Measurements from ENCODE around the gene FHAD1.

The FHAD1 gene

DNA sequence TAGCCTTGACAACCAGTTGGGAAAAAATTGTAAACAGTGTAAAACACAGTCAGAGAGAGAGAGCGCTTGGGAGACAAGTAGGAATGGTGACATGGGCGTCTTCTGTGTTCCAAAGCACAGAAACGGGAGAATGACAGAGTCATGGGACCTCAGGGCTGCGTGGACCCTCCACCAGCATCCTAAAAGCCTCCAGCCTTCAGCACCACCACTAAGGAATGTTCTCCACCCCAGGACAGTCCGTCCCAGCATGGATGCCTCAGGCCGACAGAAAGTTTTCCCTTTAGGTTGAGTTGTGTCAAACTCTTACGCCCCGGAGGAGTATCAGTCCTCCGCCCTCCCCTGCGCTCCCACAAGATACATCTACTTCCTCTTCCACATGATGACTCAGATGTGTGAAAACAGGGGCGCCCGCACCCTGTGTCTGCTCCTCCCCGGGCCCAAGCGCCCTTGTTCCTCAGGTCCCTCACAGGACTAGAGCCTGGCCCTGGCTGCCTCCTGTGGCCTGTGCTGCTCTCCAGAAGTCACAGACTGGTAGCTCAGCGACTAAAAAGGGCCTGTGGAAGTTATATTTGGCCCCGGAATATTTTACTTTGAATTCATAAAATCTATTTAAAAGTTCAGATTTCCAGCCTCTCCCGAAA lies 98.8 kb downstream of the FHAD1 start:
- H3K36me3 ChIP-seq (ENCODE audit: insufficient read depth, low read length): no peaks in the 10 kb centered on the region
- TF ChIP-seq, protein P1, sequence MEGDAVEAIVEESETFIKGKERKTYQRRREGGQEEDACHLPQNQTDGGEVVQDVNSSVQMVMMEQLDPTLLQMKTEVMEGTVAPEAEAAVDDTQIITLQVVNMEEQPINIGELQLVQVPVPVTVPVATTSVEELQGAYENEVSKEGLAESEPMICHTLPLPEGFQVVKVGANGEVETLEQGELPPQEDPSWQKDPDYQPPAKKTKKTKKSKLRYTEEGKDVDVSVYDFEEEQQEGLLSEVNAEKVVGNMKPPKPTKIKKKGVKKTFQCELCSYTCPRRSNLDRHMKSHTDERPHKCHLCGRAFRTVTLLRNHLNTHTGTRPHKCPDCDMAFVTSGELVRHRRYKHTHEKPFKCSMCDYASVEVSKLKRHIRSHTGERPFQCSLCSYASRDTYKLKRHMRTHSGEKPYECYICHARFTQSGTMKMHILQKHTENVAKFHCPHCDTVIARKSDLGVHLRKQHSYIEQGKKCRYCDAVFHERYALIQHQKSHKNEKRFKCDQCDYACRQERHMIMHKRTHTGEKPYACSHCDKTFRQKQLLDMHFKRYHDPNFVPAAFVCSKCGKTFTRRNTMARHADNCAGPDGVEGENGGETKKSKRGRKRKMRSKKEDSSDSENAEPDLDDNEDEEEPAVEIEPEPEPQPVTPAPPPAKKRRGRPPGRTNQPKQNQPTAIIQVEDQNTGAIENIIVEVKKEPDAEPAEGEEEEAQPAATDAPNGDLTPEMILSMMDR (IDR thresholded peaks at IDR 0.05; ENCODE audit: low read length): no peak
- no peaks in the 10 kb centered on the region for H3K9me2 ChIP-seq (ENCODE audit: low read depth, low read length)
- H3K4me2 ChIP-seq (ENCODE audit: low read length): no peak overlapping the region
- no peak overlapping the region for H3K27ac ChIP-seq (ENCODE audit: low read depth, low read length, poor library complexity, severe bottlenecking)
- H3K4me1 ChIP-seq (ENCODE audit: insufficient read depth, low read length, severe bottlenecking): no peaks in the 10 kb centered on the region
- H3K27me3 ChIP-seq (ENCODE audit: insufficient read depth, low read length): peaks cover 13% of the 10 kb centered on the region
- no peaks in the 10 kb centered on the region for H3F3A ChIP-seq (ENCODE audit: insufficient read depth, low read length)
- H3K9ac ChIP-seq (ENCODE audit: low read length): no peak overlapping the region
- H4K20me1 ChIP-seq (ENCODE audit: insufficient read depth, low read length): no peaks in the 10 kb centered on the region
- no peak overlapping the region for H2AFZ ChIP-seq (ENCODE audit: low read length)
- H3K9me3 ChIP-seq (ENCODE audit: low read length): no peaks in the 10 kb centered on the region
- no peak overlapping the region for H3K4me3 ChIP-seq (ENCODE audit: low read depth, low read length, poor library complexity, severe bottlenecking)
- H3K79me2 ChIP-seq (ENCODE audit: insufficient read depth, low read length): no peaks in the 10 kb centered on the region

DNA sequence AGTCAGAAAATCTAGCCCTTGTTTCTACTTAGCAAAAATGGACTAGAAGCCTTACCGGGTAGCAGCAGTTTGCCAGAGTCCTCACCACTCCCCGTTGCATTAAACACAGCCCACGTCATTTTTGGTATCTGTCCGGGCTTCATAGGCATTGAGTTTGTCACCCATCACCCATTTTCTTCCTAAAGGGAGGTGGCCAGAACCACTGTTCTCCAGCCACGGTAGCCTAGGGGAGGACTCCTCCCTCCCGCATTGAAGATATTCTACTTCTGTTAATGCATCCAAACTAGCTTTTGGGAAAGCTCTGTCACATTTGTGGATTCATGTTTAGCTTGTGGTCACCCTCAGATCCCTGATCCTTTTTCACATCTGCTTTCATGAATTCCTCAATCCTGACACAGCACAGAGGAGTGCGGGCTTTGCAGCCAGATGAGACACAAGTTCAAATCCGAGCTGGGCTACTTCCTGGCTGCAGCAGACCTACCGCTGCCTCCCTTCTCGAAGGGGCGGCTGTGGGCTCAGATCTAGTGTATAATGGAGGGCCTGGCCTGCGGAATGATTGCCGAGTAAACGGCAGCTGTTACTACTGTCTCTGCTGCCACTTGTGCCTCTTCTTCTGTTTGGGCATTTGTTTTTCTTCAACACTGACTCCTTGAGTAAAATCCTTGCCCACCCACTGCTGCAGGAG lies 99.5 kb downstream of the FHAD1 start:
- no peaks in the 10 kb centered on the region for H4K20me1 ChIP-seq (ENCODE audit: insufficient read depth, low read length)
- H3K79me2 ChIP-seq (ENCODE audit: insufficient read depth, low read length): no peaks in the 10 kb centered on the region
- no peak overlapping the region for H2AFZ ChIP-seq (ENCODE audit: low read length)
- H3K4me3 ChIP-seq (ENCODE audit: low read depth, low read length, poor library complexity, severe bottlenecking): no peak overlapping the region
- H3K27me3 ChIP-seq (ENCODE audit: insufficient read depth, low read length): peaks cover 11% of the 10 kb centered on the region
- no peaks in the 10 kb centered on the region for H3K4me1 ChIP-seq (ENCODE audit: insufficient read depth, low read length, severe bottlenecking)
- H3K9me2 ChIP-seq (ENCODE audit: low read depth, low read length): no peaks in the 10 kb centered on the region
- no peaks in the 10 kb centered on the region for H3K36me3 ChIP-seq (ENCODE audit: insufficient read depth, low read length)
- H3K9ac ChIP-seq (ENCODE audit: low read length): no peak overlapping the region
- H3K9me3 ChIP-seq (ENCODE audit: low read length): no peaks in the 10 kb centered on the region
- H3K27ac ChIP-seq (ENCODE audit: low read depth, low read length, poor library complexity, severe bottlenecking): no peak overlapping the region
- H3K4me2 ChIP-seq (ENCODE audit: low read length): no peak overlapping the region
- no peaks in the 10 kb centered on the region for H3F3A ChIP-seq (ENCODE audit: insufficient read depth, low read length)
- TF ChIP-seq, protein P1 (IDR thresholded peaks at IDR 0.05; ENCODE audit: low read length): no peak
- TF ChIP-seq EZH2 (IDR thresholded peaks at IDR 0.05; ENCODE audit: borderline replicate concordance, low read length): no peak

- Histone ChIP-seq H3K9me2 (ENCODE audit: low read depth, low read length) (no peaks in the 10 kb centered on the region), H3K4me1 (ENCODE audit: insufficient read depth, low read length, severe bottlenecking) (no peaks in the 10 kb centered on the region), H3K27ac (ENCODE audit: low read depth, low read length, poor library complexity, severe bottlenecking) (no peak overlapping the region), H3K36me3 (ENCODE audit: insufficient read depth, low read length) (no peaks in the 10 kb centered on the region), H3K4me3 (ENCODE audit: low read depth, low read length, poor library complexity, severe bottlenecking) (no peak overlapping the region), H3K27me3 (ENCODE audit: insufficient read depth, low read length) (peaks cover 8% of the 10 kb centered on the region), H3K4me2 (ENCODE audit: low read length) (no peak overlapping the region), H3K9me3 (ENCODE audit: low read length) (no peaks in the 10 kb centered on the region), H3K9ac (ENCODE audit: low read length) (no peak overlapping the region), H3F3A (ENCODE audit: insufficient read depth, low read length) (no peaks in the 10 kb centered on the region), H4K20me1 (ENCODE audit: insufficient read depth, low read length) (no peaks in the 10 kb centered on the region), H2AFZ (ENCODE audit: low read length) (no peak overlapping the region), H3K79me2 (ENCODE audit: insufficient read depth, low read length) (no peaks in the 10 kb centered on the region)
- TF ChIP-seq EZH2 (IDR thresholded peaks at IDR 0.05; ENCODE audit: borderline replicate concordance, low read length): no peak
- TF ChIP-seq, protein P1 (IDR thresholded peaks at IDR 0.05; ENCODE audit: low read length): no peak
Observed at GRCh38 chr1:15347182-15347581, 100.2 kb downstream of the FHAD1 start.

All from OCI-LY1 (cell line).